NCI-H2081 treated with DMSO at 0.1 percent for 48 hours (cell line): ENCODE results near the gene COX7B.

Experiments used
- DNase-seq: peaks from one replicate; lab custom pipeline; 2025; lab: John Stamatoyannopoulos, UW

COX7B gene

DNA sequence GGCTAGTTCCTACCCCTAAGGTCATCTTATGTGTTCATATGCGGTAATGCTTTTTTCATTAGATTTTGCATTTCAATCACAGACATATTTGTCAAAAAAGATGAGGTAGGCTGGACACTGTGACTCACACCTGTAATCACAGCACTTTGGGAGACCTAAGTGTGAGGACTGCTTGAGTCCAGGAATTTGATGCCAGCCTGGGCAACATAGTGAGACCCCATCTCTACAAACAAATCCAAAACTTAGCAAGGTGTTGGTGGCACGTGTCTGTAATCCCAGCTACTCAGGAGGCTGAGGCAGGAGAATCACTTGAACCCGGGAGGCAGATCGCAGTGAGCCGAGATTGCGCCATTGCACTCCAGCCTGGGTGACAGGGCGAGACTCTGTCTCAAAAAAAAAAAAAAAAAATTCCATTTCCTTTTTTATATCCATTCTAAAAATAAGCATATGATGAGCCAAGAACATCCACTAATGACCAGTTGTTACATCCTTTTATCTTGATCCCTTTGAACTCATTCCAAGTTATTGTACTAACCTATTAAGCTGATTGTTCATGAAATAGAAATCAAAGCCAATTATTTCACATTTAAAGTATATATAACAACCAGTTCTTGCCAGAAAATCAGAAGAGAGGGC, 46.8 kb downstream of the COX7B start:
- no peak for DNase-seq

DNA sequence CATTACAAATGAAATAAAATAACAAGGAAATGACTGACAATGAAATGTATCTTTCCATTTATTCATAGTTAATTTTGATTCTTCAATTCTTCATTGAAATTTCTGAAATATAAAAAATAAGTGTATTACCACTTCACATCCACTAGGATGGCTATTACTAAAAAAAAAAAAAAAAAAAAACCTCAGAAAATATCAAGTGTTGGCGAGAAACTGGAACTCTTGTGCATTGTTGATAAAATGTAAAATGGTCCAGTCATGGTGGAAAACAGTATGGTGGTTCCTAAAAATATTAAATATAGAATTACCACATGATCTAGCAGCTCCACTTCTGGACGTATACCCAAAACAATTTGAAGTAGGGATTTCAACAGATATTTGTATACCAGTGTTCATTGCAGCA, 47.3 kb downstream of the COX7B start:
- no peak for DNase-seq

DNA sequence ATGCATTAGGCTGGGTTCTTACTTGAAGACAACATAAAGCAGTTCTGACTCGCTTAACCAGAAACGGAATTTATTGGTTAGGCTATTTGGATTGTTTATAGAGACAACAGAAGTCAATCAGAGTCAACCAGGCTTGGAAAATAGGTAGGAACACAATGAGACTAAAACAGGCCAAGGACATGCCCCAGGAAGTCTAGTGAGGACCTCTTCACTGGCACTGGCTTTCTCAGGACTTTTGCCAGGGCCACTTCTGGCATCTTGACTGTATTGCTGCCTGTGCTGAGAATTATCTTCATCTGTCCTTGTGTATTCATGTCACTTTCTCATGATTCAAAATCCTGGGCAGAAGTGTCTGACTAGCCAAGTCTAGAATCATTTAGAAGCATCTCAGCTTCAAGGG, 50.6 kb downstream of the COX7B start:
- no peak for DNase-seq

DNA sequence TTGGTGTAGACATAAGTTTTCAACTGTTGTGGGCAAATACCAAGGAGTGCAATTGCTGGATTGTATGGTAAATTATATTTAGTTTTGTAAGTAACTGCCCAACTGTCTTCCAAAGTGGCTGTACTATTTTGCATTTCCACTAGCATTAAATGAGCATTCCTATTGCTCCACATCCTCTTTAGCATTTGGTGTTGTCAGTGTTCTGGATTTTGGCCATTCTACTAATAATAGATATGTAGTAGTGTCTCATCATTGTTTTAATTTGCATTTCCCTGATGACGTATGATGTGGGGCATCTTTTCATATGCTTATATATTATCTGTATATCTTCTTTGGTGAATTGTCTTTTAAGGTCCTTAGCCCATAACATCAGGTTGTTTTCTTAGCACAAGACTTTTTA, 52.9 kb downstream of the COX7B start:
- DNase-seq: no peak

DNA sequence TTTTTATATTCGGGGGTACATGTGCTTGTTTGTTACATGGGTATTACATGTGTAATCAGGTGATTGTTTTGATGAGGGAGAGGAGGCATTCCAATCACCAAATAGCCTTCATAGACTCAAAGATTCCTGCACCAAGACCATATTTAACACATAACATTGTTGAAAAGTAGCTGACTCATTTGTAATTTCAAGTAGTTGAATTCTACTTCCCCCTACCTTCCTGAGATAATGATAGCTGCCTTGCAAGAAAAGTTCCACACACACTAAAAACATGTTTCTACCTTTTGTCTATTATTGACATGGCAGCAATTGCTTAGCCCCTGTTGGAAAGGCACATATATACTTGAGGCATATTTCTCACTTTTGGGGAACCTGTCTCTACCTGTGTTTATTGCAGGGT, 54.0 kb downstream of the COX7B start:
- DNase-seq: no peak

DNA sequence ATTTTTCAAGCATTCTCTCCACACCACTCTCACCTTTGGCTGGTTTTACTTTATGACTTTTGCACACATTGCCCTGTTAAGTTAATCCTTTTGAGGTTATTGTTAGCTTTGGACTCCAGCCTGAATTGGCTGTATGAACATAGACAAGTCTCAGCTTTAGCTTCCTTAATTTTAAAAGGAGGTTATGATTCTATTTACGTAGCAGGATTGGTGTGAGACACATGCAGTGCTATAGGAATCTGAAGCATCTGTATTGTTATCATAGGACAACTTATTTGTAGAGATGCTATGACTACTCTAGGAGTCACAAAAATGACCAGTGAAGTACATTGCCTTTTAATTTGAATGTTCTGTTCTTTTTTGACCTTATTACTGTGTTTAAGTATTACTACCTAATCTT, 54.4 kb downstream of the COX7B start:
- DNase-seq: no peak
